NB4 (cell line): Measurements from ENCODE around the gene GPR50.

ENCODE experiments used
- POLR2A ChIP-seq: IDR thresholded peaks from 2 replicates; pipeline ENCODE4 v1.6.1; 2011; ENCODE audit warnings: mild to moderate bottlenecking; ENCODE audit not compliant: insufficient read length; ENCODE audit errors: extremely low read depth
- TF ChIP-seq, protein P1 (sequence below): IDR thresholded peaks from one replicate; pipeline ENCODE4 v1.5.1; 2012; ENCODE audit warnings: low read depth, low read length

DNA sequence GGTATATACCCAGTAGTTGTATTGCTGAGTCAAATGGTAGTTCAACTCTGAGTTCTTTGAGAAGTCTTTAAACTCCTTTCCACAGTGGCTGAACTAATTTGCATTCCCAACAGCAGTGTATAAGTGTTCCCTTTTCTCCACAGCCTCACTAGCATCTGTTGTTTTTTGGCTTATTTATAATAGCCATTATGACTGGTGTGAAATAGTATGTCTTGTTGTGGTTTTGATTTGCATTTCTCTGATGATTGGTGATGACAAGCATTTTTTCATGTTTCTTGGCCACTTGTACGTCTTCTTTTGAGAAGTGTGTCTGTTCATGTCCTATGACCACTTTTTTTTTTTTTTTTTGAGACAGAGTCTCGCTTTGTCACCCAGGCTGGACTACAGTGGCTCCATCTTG is 30.5 kb downstream of the GPR50 start:
- TF ChIP-seq, protein P1, sequence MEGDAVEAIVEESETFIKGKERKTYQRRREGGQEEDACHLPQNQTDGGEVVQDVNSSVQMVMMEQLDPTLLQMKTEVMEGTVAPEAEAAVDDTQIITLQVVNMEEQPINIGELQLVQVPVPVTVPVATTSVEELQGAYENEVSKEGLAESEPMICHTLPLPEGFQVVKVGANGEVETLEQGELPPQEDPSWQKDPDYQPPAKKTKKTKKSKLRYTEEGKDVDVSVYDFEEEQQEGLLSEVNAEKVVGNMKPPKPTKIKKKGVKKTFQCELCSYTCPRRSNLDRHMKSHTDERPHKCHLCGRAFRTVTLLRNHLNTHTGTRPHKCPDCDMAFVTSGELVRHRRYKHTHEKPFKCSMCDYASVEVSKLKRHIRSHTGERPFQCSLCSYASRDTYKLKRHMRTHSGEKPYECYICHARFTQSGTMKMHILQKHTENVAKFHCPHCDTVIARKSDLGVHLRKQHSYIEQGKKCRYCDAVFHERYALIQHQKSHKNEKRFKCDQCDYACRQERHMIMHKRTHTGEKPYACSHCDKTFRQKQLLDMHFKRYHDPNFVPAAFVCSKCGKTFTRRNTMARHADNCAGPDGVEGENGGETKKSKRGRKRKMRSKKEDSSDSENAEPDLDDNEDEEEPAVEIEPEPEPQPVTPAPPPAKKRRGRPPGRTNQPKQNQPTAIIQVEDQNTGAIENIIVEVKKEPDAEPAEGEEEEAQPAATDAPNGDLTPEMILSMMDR: no peak
- no peak for TF ChIP-seq POLR2A
